WTC11 (cell line): ENCODE results near the gene MAP1A.
"Not testable (repeated sequence)": the region's sequence is repeated elsewhere in the genome, so short reads cannot be mapped to it uniquely, and the experiment has no call there.

Experiments
- ATF2 ChIP-seq: sonication (generic); formaldehyde crosslinking; IDR thresholded peaks from 2 replicates; pipeline ENCODE4 v1.8.1; 2022; ENCODE audit warnings: low read depth, missing genetic modification reagents, borderline replicate concordance
- CTCF ChIP-seq: fragments of 200-600 bp; IDR thresholded peaks from 2 replicates; pipeline ENCODE4 v1.8.0; 2022; ENCODE audit warnings: antibody characterized with exemption
- E2F1 ChIP-seq: sonication (generic); formaldehyde crosslinking; IDR thresholded peaks from 2 replicates; pipeline ENCODE4 v1.8.0; 2022; ENCODE audit warnings: mild to moderate bottlenecking, missing genetic modification reagents
- E2F4 ChIP-seq: sonication (generic); formaldehyde crosslinking; IDR thresholded peaks from 2 replicates; pipeline ENCODE4 v1.8.1; 2022; ENCODE audit warnings: low read depth, mild to moderate bottlenecking, moderate library complexity, missing genetic modification reagents, borderline replicate concordance
- FOXP1 ChIP-seq: sonication (generic); formaldehyde crosslinking; IDR thresholded peaks from 2 replicates; pipeline ENCODE4 v1.8.0; 2022; ENCODE audit warnings: missing genetic modification reagents, mild to moderate bottlenecking, moderate library complexity, borderline replicate concordance
- HMGXB4 ChIP-seq: sonication (generic); formaldehyde crosslinking; IDR thresholded peaks from 2 replicates; pipeline ENCODE4 v1.8.1; 2023; ENCODE audit warnings: mild to moderate bottlenecking, moderate library complexity, missing genetic modification reagents
- KAT7 ChIP-seq: sonication (generic); formaldehyde crosslinking; IDR thresholded peaks from 2 replicates; pipeline ENCODE4 v1.8.1; 2023; ENCODE audit warnings: missing genetic modification reagents, mild to moderate bottlenecking, borderline replicate concordance
- NR1H2 ChIP-seq: sonication (generic); formaldehyde crosslinking; IDR thresholded peaks from 2 replicates; pipeline ENCODE4 v1.9.0; 2021; ENCODE audit warnings: mild to moderate bottlenecking, moderate library complexity, missing genetic modification reagents
- SP1 ChIP-seq: sonication (generic); formaldehyde crosslinking; conservative IDR thresholded peaks from 2 replicates; pipeline ENCODE4 v1.8.1; 2022; ENCODE audit warnings: missing genetic modification reagents
- STAT6 ChIP-seq: sonication (generic); formaldehyde crosslinking; conservative IDR thresholded peaks from 2 replicates; pipeline ENCODE4 v1.8.1; 2023; ENCODE audit warnings: mild to moderate bottlenecking, low read depth, missing genetic modification reagents, moderate library complexity
- ZNF232 ChIP-seq: sonication (generic); formaldehyde crosslinking; IDR thresholded peaks from 2 replicates; pipeline ENCODE4 v1.8.0; 2022; ENCODE audit warnings: mild to moderate bottlenecking, missing genetic modification reagents
- ZNF532 ChIP-seq: fragments of 250-450 bp; sonication (Bioruptor Pico); IDR thresholded peaks from 2 replicates; pipeline ENCODE4 v1.9.0; 2021; ENCODE audit warnings: mild to moderate bottlenecking, borderline replicate concordance

- not testable (repeated sequence) for TF ChIP-seq CTCF; ZNF532; SP1 (CRISPR knock-in tag); FOXP1 (CRISPR knock-in tag); ATF2 (CRISPR knock-in tag); E2F1 (CRISPR knock-in tag); ZNF232; E2F4 (CRISPR knock-in tag); STAT6; NR1H2 (CRISPR knock-in tag); HMGXB4; KAT7 (CRISPR knock-in tag)
Observed at GRCh38 chr15:43563793-43564192, 46.4 kb downstream of the MAP1A start.
